ENCODE data around the gene AGPAT3.

Gene AGPAT3

DNA sequence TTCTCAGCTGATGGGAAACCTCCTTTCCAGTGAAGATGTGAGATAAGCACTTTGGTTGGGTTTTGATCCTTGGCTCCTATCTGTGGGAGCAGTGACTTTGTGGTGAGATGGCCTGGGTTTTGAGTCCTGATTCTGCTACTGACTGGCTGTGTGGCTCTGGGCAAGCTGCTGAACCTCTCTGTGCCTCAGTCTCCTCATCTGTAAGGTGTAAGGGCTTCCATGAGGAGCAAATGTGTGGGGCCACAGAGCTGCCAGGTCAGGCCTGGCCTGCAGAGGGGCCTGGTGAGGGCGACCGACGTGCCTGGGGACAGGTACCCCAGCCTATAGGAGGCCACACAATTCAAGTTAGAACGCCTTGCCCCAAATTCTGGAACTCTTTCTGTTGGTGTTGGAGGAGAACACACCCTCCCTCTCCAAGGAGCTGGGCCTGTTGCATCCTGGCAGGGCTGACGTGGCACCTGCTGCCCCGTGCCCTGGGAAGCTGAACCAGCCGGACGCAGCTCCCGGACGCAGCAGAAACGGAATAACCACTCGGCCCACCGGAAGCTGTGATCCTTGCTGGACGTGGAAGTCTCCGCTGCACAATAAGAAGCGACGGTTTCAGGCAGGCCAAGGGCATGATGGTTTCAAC, 62.7 kb downstream of the AGPAT3 start:
- DNase-seq = no peak

DNA sequence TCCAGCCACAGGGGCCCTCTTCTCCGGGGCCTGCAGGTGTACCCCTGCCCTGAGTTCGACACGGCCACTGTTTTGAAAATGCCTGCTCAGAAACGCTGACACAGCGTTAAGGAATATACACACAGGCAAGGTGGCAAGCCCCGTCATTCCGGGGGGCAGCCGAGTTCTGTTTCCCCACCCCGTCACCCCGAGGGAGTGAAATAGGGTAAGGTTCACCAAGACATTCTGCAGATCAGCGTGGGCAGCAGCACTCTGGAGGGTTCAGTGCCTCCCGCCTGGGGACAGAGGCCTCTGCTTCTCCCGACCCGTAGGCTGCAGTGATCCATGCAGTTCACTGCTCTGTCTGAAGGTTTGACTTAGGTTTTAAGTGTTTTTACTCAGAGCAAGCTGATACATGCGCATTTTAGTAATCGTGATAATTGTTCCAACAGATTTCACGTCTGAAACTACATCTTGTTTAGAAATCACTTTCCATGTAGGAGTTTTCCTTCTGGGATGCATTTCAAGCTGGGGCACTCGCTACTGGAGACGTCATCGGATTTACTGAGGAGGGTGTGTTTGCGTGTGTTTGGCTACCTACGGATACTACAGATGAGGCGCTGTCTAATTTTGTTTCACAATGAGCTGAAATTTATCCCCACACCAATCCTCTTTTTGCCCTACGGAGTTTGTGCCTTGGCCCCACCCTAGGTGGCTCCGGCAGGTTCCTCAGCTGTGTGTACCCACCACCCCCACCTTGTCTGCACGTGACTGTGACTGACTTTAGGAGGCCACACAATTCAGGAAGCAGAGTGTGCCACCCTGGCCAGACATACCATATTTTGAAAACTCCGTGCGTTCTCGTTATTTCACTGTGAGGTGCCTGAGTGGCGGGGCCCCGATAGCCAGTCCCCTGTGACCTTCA, 63.5 kb downstream of the AGPAT3 start:
- DNase-seq = no peak

DNA sequence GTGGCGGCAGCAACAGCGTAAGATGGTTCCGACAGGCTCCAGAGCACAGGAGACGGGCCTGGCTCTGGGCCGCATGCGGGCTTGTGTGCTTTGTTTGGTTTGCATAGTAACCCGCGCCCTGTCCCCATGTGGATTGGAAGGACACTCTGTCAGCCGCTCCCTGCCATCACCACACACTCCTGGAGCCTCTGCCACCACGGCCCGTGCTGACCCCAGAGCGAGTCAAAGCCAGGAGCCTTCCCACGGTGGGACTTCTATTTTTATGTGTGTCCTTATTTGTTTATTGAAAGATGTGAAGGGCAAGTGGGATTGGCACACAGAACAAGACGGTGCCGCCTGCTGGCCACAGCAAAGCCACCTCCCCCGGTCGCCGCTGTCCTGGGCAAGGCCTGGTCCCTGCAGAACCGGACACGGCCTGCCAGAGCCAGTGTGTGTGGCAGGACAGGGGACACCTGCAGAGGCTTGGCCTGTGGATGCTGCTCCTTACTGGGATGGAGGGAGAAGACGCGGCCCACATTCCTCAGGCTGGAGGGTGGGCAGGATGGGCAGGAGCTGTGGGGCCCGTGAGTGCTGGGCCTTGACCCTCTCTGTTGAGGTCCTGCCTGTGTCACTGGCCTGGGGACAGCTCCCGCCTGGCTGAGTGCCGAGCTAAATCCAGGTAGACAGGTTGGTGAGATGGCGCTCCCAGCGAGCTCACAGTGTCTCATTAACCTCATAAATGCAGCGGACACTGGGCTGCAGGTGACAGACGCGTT, 64.4 kb downstream of the AGPAT3 start:
- DNase-seq = no peak

DNA sequence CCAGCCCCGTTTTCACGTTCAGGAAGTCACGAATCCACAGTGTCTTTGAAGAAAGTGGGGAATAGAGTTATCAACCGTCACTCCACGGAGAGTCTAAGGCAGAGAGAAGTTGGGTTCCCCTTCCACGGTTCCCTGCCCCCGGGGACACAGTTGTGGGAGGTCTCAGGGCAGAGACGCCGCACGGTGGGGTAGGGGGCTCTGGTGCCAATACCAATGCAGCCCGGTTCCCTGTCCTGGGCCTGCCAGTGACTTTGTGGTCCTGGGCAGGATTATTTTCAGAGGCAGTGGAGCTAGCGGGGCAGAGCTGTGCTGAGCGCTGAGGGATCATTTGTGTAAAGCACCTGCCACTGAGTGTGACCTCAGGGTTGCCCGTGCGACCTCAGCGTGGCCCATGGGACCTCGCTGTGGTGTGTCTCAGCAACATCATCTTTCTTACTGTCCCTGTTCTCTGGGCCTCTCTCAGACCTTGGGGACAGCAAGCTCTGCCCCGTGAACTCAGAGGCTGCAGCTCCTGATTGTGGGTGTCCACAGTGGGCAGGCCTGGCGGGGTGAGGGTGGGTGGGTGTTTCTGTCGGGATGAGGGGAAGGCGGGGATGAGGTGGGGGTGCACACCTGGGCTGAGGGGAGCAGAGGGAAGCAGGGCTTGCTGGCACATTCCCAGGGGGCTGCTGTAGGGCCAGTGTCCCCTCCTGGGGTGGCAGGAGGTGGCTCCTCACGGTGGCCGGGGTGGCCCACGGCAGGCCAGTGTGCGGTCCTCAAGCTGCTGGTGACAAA, 65.2 kb downstream of the AGPAT3 start:
- DNase-seq = no peak

DNA sequence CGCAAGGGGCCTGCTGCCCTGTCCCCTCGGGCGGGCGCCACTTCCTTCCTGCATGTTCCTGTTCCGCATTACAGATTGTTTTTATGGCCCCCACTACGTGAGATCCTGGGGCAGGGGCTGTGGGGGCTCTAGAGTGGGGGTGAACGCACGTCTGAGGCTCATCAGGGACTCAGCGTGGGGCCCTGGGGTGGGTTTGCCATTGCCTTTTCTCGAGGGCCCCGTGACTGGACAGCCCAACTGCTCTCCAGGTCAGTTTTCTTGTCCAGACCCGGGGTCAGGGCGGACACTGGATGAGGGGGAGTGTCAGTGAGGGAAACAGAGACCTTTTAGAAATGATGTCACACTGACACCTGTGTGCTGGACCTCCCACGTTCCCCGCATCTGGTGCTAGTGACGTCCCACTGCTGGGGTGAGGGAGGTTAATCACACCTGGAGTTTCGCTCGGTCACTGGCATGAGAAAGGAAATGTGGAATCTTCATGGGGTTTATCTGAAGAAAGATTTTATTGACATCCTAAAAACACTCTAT, 65.9 kb downstream of the AGPAT3 start:
- no peak for DNase-seq

DNA sequence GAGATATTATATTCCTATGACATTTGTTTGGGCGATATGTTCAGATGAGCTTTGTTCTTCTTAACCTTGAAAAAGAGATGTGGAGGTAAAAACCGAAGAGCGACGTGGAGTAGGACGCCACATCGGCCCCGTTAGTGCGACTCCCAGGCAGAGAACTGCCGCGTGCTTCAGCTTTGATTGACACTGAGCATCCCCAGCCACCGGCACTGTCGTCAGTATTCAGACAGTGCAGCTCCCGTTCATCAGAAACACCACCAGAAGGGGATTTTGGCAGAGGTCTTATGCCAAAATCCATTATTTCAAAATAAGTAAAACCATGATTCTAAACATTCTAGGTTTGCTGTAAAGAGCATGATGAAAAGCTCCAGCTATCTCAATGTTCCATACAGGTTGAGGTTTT, 66.5 kb downstream of the AGPAT3 start:
- no peak for DNase-seq

DNA sequence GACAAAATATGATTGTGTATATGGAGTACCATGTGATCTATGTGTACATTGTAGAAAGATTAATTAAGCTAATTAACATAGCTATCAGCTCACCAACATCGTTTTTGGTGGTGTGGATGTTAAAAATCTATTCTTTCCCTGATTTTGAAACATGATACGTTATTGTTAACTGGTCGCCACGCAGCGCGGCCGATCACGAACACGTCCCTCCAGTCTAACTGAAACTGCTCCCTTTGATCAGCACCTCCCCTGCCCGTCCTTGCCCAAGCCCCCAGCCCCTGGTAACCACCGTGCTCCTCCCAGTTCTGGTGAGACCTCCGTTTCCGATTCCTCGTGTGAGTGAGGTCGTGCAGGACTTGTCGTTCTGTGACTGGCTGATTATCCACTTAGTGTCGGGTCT, 67.0 kb downstream of the AGPAT3 start:
- DNase-seq = no peak

DNA sequence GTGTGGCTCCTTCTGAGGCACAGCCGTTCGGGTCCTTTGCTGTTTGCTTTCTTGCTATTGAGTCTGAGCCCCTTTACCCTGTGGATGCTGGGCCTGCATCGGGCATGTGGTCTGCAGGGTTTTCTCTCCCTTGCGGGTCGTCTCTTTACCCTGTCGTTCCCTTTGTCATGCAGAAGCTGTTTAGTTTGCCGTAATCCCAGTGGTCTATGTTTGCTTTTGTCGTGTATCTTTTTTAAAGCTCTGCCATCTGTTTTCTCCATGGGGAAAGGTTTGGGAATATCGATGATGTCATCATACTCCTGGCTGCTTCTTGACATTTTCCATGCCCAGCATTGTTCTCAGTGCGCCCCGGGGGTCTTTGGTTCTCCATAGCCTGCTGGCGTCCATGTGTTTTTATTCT, 68.2 kb downstream of the AGPAT3 start:
- no peak for DNase-seq

DNA sequence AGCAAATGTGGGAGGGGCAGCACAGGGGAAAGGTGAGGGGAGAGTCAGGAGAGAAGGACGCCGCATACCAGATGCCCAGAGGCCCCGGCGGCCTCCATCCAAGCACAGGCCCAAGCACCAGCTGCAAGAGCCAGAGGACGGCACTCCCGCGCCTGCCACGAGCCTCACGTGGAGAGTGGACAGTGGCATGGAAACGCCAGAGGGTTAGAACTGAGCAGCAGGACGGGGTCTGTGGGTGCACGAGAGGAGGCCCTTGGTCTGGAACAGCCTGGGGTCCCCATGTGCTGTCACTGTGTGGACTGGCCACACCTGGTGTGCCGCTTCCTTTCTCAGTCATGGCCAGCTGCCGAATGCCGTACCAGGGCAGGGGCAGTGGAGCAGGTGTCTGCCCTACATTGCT, 68.7 kb downstream of the AGPAT3 start:
- DNase-seq = no peak

DNA sequence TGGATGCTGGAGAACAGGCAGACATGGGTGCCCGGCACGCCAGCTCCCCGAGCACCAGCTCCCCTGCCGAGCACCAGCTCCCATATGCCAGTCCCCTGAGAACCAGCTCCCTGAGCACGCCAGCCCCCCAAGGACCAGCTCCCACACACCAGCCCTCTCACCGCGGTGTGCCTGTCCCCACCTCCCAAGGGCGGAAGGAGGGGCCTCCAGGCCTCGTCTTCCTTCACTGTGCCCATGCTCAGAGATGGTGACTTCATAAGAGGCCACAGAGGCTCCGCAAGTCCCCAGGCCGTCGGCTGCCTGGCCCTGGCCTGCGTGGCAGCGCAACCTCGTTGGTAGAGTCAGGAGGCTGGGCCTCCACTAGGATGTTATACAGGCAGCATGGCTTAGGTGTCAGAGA, 69.1 kb downstream of the AGPAT3 start:
- DNase-seq = no peak

DNA sequence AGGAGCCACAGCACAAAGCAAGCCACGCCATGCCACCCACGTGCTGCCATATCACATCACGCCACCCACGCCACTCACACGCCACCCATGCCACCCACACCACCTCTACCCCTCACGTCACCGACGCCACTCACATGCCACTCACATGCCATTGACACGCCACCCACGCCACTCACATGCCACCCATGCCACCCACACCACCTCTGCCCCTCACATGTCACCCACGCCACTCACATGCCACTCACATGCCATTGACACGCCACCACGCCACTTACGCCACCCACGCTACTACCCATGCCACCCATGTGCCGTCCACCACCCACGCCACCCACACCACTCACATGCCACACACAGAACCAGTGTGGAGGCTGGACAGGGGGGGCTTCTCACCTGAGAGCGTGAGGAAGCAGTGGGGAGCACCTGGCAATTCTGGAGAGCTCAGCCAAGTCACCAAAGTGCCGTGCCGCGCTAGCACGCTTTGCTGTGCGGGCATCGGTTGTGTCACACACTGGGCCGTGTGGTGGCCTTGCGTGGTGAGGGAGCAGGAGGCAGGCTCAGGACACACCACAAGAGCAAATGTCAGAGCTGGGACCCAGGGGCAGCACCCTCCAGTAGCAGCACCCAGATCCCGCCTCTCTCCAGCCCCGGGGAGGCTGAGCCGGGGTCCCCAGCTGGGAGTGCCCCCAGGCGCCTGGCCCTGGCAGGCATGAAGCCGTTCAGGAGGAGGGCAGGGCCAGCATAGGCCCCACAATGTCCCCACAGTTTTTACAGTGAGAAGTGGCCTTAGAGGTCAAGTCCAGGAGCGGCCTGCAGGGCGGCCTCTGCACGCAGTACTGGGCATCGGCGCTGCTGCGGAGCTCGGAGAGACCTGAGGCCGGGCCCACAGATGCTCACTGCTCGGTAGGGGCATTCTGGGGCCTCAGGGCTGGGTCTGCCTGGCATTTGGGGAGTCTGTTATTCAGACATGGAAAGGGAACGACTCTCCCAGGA, 70.0 kb downstream of the AGPAT3 start:
- DNase-seq = no peak

DNA sequence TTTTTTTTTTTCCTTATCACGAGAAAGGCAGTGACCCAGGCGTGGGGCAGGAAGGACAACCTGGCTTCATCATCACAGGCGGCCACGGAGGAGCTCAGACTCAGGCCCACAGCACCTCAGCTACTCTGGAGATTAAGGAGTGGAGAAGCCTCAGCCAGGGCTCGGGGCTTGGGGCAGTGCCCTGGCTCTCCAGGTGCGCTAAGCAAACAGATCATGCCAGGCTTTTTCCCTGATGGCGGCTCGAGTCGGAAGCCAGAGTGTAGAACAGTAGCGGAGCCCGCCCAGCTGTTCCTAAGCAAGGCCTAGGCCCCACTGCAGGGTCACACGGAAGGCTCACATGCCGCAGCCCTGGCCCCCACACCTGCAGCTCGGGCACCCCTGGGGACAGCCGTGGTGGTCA, 70.7 kb downstream of the AGPAT3 start:
- no peak for DNase-seq

DNA sequence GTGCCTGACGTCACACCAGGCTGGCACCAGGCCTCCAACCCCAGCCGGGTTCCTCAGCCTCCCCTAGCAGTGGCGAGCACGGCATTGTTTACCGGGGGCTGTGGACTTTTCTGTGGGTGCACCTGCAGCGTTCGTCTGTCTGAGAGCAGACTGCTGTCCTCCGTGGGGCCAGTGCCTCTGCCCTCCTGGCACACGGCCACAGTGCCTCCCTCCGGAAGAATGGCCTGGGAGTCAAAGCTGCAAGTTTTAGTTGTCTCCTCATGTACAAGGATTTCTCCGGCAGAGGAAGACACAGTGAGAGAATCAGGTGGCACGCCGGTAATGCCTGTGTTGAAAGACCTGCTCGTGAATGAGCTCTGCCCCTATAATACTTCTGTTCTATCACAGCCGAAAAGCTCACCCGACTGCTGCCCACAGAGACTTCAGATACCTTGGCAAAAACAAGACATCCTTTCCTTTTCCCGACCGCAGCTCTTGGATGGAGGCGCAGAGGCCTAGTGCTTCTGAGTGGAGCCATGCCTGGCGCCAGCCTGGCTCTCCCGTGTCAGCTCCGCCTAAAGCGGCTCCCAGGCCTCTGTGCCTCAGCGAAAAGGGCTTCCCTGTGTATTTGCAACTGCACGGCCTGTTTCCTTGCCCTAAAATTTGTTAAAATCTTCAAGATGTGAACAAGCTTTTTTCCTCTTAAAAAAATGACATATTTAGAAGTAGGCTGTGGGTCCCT, 71.4 kb downstream of the AGPAT3 start:
- DNase-seq = no peak

DNA sequence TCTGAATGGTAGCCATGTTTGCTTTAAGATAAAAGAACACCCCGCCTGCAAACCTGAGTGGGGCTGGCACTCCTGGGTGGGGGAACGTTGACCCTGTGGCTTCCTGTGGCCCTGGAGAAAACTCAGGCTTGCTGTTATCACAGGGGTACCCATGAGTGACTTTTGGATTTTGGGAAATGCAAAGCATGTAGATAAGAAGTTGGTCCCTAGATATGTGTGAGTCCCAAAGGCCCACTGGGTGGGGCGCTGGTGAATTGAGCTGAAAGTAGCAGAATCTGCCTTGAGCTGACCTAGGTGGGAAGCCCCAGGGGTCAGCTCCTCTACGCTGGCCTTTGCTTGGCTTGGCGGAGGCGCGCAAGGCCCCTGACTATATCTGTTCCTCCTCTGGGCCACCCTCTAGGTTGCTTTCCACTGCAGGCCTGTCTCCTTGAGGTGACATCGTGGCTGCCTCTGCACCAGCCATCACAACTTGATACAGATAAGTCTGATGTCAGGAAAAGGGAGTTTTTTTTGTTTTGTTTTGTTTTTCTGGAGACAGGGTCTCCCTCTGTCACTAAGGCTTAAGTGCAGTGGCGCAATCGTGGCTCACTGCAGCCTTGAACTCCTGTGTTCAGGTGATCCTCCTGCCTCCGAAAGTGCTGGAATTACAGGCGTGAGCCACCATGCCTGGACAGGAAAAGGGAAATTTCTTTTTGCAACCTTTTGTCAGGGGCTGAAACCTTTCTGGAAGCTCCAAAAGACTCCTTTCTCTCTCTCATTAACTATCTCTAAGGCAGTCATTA, 72.2 kb downstream of the AGPAT3 start:
- no peak for DNase-seq

DNA sequence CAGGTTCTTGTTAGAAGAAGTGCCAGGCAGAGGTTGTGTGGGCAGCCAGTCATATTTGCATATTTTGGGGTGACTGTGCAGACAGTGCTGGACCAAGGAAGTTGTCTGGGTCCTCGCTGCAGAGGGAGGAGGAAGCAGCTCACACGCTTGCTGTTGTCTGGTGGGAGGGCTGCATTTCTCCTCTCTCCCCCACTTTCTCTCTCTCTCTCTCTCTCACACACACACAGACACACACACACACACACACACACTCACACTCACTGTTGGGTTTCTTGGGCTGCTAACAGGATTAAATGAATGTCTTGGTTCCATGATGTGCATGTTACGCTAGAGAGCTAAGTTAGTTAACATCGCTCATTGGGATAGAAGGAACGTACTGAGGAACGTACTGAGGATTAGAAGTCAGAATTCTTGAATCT, 72.9 kb downstream of the AGPAT3 start:
- DNase-seq = no peak

DNA sequence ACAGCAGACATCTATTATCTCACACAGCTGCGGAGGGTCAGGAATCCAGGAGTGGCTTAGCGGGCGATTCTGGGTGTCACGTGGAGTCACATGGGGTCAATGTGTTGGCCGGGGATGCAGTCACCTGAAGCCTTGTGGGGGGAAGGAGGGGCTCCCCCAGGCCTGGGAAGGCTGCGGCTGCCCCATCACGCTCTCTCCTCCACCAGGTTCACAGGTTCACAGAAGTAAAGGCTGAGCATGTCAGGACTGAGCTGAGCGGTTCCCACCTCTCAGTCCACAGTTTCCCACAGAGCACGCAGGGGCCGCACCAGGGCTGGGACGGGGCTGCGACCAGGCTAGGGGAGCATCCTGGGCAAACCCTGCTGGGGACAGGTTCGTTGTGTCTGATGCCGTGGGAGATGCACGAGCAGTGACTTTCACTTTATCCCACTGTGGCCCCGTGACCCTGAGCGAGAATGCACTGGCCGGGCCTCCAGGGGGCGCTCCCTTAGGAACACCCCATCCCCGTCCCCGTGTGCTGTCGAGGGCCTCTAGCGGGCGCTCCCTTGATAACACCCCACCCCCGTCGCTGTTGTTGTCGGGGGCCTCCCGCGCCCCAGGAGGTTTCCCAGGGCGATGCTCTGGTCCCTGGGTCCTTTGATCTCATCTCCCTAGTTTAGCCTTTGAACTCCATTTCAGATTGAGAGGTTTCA, 73.9 kb downstream of the AGPAT3 start:
- peak; percentile 66 for DNase-seq

DNA sequence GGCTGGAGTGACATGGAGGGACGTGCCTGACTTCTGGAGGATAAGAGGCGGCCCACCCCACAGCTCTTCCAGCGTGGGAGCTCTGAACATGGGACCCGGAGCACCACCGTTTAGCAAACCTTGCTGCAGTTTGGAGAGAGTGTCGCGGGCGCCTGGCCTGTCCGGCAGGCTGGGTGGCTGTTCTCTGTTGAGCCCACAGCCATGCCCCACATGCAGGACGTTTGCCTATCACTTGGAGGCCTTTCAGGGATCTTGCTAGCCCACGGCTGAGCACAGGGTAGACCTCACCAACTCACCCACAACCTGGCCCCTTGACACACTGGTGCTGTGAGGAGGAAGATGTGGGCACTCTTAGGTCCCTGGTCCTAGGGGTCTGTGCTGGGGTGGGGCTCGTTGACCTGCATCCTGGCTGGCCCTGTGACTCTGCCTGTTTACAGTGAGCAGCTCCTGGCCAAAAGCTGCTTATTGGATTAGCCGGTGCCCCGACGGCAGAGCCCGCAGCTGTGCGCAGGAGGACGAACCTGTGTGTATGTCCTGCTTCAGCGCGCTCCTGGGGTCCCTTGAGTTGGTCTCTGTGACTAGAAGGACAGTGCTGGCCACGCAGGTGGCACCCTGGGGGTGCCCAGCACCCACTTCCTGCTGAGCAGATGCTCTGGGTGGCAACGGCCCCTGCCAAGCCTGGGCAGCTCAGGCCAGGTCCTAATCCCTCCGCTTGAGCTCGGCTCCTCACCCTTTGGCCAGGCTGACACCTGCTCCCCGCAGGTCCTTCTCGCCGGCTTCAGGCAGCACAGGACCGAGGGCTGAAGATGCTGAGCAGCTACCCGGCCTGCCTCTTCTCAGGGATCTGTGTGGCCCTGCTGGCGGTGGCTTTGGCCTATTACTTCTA, 74.7 kb downstream of the AGPAT3 start:
- DNase-seq = no peak

Measured in NCI-H2107 (cell line).